Colonic mucosa (tissue), 4 donors: ENCODE results near the gene MSLN. TPM values are rescaled to one million over a fixed set of nuclear protein-coding genes. Genes with fewer than 3 reads are reported as not detected.

Experiments used
- DNase-seq: peaks from one replicate; pipeline ENCODE4 v3.0.0-alpha.2; 2020
- H3K27ac ChIP-seq: fragments of 200-600 bp; one replicate; pipeline ENCODE4 v1.8.0; 2021
- H3K27me3 ChIP-seq: fragments of 200-600 bp; one replicate; pipeline ENCODE4 v1.8.0; 2021
- H3K36me3 ChIP-seq: fragments of 200-600 bp; one replicate; pipeline ENCODE4 v1.8.0; 2021
- H3K4me1 ChIP-seq: fragments of 200-600 bp; one replicate; pipeline ENCODE4 v1.8.0; 2021; ENCODE audit warnings: mild to moderate bottlenecking
- H3K4me3 ChIP-seq: fragments of 200-600 bp; one replicate; pipeline ENCODE4 v1.8.0; 2021
- H3K9ac ChIP-seq, 2 donors: one replicate each; pipeline ENCODE4 v1.7.0; 2013; ENCODE audit warnings: control low read depth in 2 of 2, low read depth in 2 of 2, low read length in 2 of 2
- H3K9me3 ChIP-seq: fragments of 200-600 bp; one replicate; pipeline ENCODE4 v1.8.0; 2021
- CTCF ChIP-seq: fragments of 200-600 bp; IDR thresholded peaks from one replicate; pipeline ENCODE4 v1.8.0; 2022; ENCODE audit warnings: antibody characterized with exemption, mild to moderate bottlenecking
- intact Hi-C: fragments of 100-400 bp; cut with DNase I; formaldehyde crosslinking; loops from one replicate; pipeline ENCODE4 v1.14.1; 2022
- total RNA-seq, 2 donors: library from RNA; stranded (reverse); fragmentation: NEBNext Ultra II Directional in 1 of 2; extraction: Animal tissue kit (Norgen Biotek cat#: 25700) in 1 of 2; gene quantifications; one replicate each; pipeline ENCODE4 v1.2.1, GENCODE V29; 2021
- donor health status: healthy.
- donor health status: DM: no; HTN: no; CAD: no.
- donor health status: DM: no; HTN: no; CAD: no.

The MSLN gene
- total RNA-seq, 2 donors from 2014 or later, result 1.4 to 1.8 TPM

GRCh38 chr16:782766-783403 lies 22.4 kb downstream of the MSLN start:
- Histone ChIP-seq H3K4me1 (peaks cover 8% of the 10 kb centered on the region), H3K27ac (no peak overlapping the region), H3K4me3 (no peak overlapping the region), H3K36me3 (peaks cover 4% of the 10 kb centered on the region), H3K9me3 (no peaks in the 10 kb centered on the region), H3K9ac (no peak overlapping the region), H3K27me3 (peaks cover 22% of the 10 kb centered on the region)
- TF ChIP-seq CTCF, result no peak
- no peak for DNase-seq
- intact Hi-C loops, result no loop called here

- intact Hi-C loops, result no loop called here
- Histone ChIP-seq H3K27ac (no peak overlapping the region), H3K36me3 (peaks cover 4% of the 10 kb centered on the region), H3K4me1 (peaks cover 8% of the 10 kb centered on the region), H3K9ac (no peak overlapping the region), H3K4me3 (no peak overlapping the region), H3K9me3 (no peaks in the 10 kb centered on the region), H3K27me3 (peaks cover 22% of the 10 kb centered on the region)
- no peak for DNase-seq
- no peak for TF ChIP-seq CTCF
These were observed 23.0 kb downstream of the MSLN start for GRCh38 chr16:783404-784161.

- no peak for TF ChIP-seq CTCF
- intact Hi-C loops, result no loop called here
- no peak overlapping the region for H3K9ac ChIP-seq
- H3K36me3 ChIP-seq, result peaks cover 4% of the 10 kb centered on the region
- no peaks in the 10 kb centered on the region for H3K9me3 ChIP-seq
- no peak overlapping the region for H3K4me3 ChIP-seq
- DNase-seq, result no peak
- no peak overlapping the region for H3K27ac ChIP-seq
- H3K27me3 ChIP-seq, result peaks cover 15% of the 10 kb centered on the region
- H3K4me1 ChIP-seq, result peaks cover 15% of the 10 kb centered on the region
These were observed 23.9 kb downstream of the MSLN start for GRCh38 chr16:784431-784830.

GRCh38 chr16:785563-786535 lies 25.3 kb downstream of the MSLN start:
- H3K4me3 ChIP-seq, result no peak overlapping the region
- H3K9me3 ChIP-seq, result no peaks in the 10 kb centered on the region
- TF ChIP-seq CTCF, result peak; percentile 72
- H3K27ac ChIP-seq, result no peak overlapping the region
- intact Hi-C loops, result loop anchor here (2.0 kb wide), 1 partner anchor 73 kb away; no protein-coding TSS in a partner anchor
- peaks cover 4% of the 10 kb centered on the region for H3K36me3 ChIP-seq
- no peak overlapping the region for H3K9ac ChIP-seq
- peaks cover 15% of the 10 kb centered on the region for H3K4me1 ChIP-seq
- peaks cover 15% of the 10 kb centered on the region for H3K27me3 ChIP-seq
- peak; percentile 75 for DNase-seq

GRCh38 chr16:787321-787966 lies 26.9 kb downstream of the MSLN start:
- H3K36me3 ChIP-seq, result peaks cover 4% of the 10 kb centered on the region
- no peaks in the 10 kb centered on the region for H3K9me3 ChIP-seq
- peak overlapping the region; percentile 100 for H3K4me3 ChIP-seq
- peak overlapping the region; percentile 91 to 92 for H3K9ac ChIP-seq
- intact Hi-C loops, result loop anchor here (2.0 kb wide), 1 partner anchor 75 kb away; no protein-coding TSS in a partner anchor
- no peak for DNase-seq
- H3K27me3 ChIP-seq, result peaks cover 9% of the 10 kb centered on the region
- H3K27ac ChIP-seq, result no peak overlapping the region
- TF ChIP-seq CTCF, result no peak
- peaks cover 15% of the 10 kb centered on the region for H3K4me1 ChIP-seq
